Neural cell (in vitro differentiated cells): ENCODE measurements around the gene CLEC16A. TPM values are rescaled to one million over a fixed set of nuclear protein-coding genes. Genes with fewer than 3 reads are reported as not detected.
"Not testable (repeated sequence)": the region's sequence is repeated elsewhere in the genome, so short reads cannot be mapped to it uniquely, and the experiment has no call there.

ENCODE experiments used
- H2AFZ ChIP-seq: fragments of 200-600, 300-800 bp; sonication (generic), shearing (Covaris generic); 2 replicates; pipeline ENCODE4 v1.6.0; 2014; ENCODE audit warnings: low read depth, mild to moderate bottlenecking, antibody characterized with exemption, low read length, moderate library complexity
- H3F3A ChIP-seq: fragments of 200-600 bp; shearing (Covaris generic); 2 replicates; pipeline ENCODE4 v1.6.1; 2016; ENCODE audit warnings: mild to moderate bottlenecking, moderate library complexity, mixed read lengths, antibody characterized with exemption, low read length; ENCODE audit not compliant: insufficient read depth, poor library complexity, severe bottlenecking
- H3K27ac ChIP-seq: fragments of 200-600, 300-800 bp; sonication (generic), shearing (Covaris generic); 2 replicates; pipeline ENCODE4 v1.5.1; 2014; ENCODE audit warnings: mild to moderate bottlenecking, low read length, moderate library complexity
- H3K27me3 ChIP-seq: fragments of 300-800, 200-600 bp; sonication (generic), shearing (Covaris generic); 2 replicates; pipeline ENCODE4 v1.6.0; 2014; ENCODE audit warnings: mild to moderate bottlenecking, low read depth, low read length, moderate library complexity; ENCODE audit not compliant: insufficient read depth
- H3K36me3 ChIP-seq: fragments of 300-800, 200-600 bp; sonication (generic), shearing (Covaris generic); 2 replicates; pipeline ENCODE4 v1.5.1; 2014; ENCODE audit warnings: mild to moderate bottlenecking, antibody characterized with exemption, low read length, moderate library complexity; ENCODE audit not compliant: insufficient read depth
- H3K4me2 ChIP-seq: fragments of 300-800, 200-600 bp; sonication (generic), shearing (Covaris generic); 2 replicates; pipeline ENCODE4 v1.6.0; 2014; ENCODE audit warnings: mild to moderate bottlenecking, low read length
- H3K4me3 ChIP-seq: fragments of 300-800, 200-600 bp; sonication (generic), shearing (Covaris generic); 2 replicates; pipeline ENCODE4 v1.5.1; 2014; ENCODE audit warnings: mild to moderate bottlenecking, low read length, moderate library complexity
- H3K79me2 ChIP-seq: fragments of 200-600 bp; shearing (Covaris generic); replicated peaks from 2 replicates; pipeline ENCODE4 v1.6.0; 2014; ENCODE audit warnings: mild to moderate bottlenecking, low read length, moderate library complexity; ENCODE audit not compliant: insufficient read depth
- H3K9ac ChIP-seq: fragments of 300-800, 200-600 bp; sonication (generic), shearing (Covaris generic); 2 replicates; pipeline ENCODE4 v1.6.1; 2016; ENCODE audit warnings: mild to moderate bottlenecking, low read length, mixed read lengths
- H3K9me2 ChIP-seq: fragments of 200-600 bp; shearing (Covaris generic); 2 replicates; pipeline ENCODE4 v1.6.1; 2016; ENCODE audit warnings: mild to moderate bottlenecking, low read length, mixed read lengths; ENCODE audit not compliant: insufficient read depth
- H3K9me3 ChIP-seq: fragments of 200-600, 300-800 bp; sonication (generic), shearing (Covaris generic); 2 replicates; pipeline ENCODE4 v1.6.1; 2016; ENCODE audit warnings: mild to moderate bottlenecking, mixed run types, low read length, moderate library complexity, mixed read lengths
- H4K20me1 ChIP-seq: fragments of 200-600 bp; shearing (Covaris generic); 2 replicates; pipeline ENCODE4 v1.6.1; 2016; ENCODE audit warnings: mild to moderate bottlenecking, mixed run types; ENCODE audit not compliant: insufficient read depth
- CTCF ChIP-seq: fragments of 450-650 bp; IDR thresholded peaks from 2 replicates; pipeline ENCODE4 v1.5.1; 2014; ENCODE audit warnings: antibody characterized with exemption, mild to moderate bottlenecking, moderate library complexity; ENCODE audit not compliant: poor library complexity, severe bottlenecking
- EP300 ChIP-seq: fragments of 450-650 bp; conservative IDR thresholded peaks from 2 replicates; pipeline ENCODE4 v1.6.1; 2014; ENCODE audit warnings: antibody characterized with exemption, mild to moderate bottlenecking, moderate library complexity; ENCODE audit not compliant: poor library complexity, severe bottlenecking
- EZH2 ChIP-seq: fragments of 200-600, 300-800 bp; shearing (Covaris generic), sonication (generic); IDR thresholded peaks from 2 replicates; pipeline ENCODE4 v1.6.1; 2014; ENCODE audit warnings: antibody characterized with exemption, low read length, borderline replicate concordance, mild to moderate bottlenecking; ENCODE audit not compliant: insufficient read depth, poor library complexity, severe bottlenecking
- MXI1 ChIP-seq: fragments of 450-650 bp; conservative IDR thresholded peaks from 2 replicates; pipeline ENCODE4 v1.6.1; 2014; ENCODE audit warnings: antibody characterized with exemption, mild to moderate bottlenecking; ENCODE audit not compliant: poor library complexity, severe bottlenecking
- POLR2AphosphoS5 ChIP-seq: IDR thresholded peaks from 2 replicates; pipeline ENCODE4 v1.6.1; 2012
- RAD21 ChIP-seq: fragments of 450-650 bp; conservative IDR thresholded peaks from 2 replicates; pipeline ENCODE4 v1.6.1; 2014; ENCODE audit warnings: antibody characterized with exemption, mild to moderate bottlenecking, moderate library complexity
- REST ChIP-seq: IDR thresholded peaks from 2 replicates; pipeline ENCODE4 v1.6.1; 2012; ENCODE audit warnings: borderline replicate concordance
- SMC3 ChIP-seq: fragments of 450-650 bp; conservative IDR thresholded peaks from 2 replicates; pipeline ENCODE4 v1.6.1; 2014; ENCODE audit warnings: antibody characterized with exemption, mild to moderate bottlenecking, moderate library complexity; ENCODE audit not compliant: poor library complexity
- TAF1 ChIP-seq: IDR thresholded peaks from 2 replicates; pipeline ENCODE4 v1.6.1; 2012; ENCODE audit warnings: low read depth
- polyA plus RNA-seq: library from polyadenylated mRNA; depleted of rRNA; stranded (reverse); fragments of >200 nt; gene quantifications from 2 replicates; pipeline ENCODE4 v1.2.3, GENCODE V29; 2014

Gene CLEC16A
- polyA plus RNA-seq, 1 donor from 2014 or later, result 11.1 TPM

GRCh38 chr16:10965440-10966061 is 21.2 kb downstream of the CLEC16A start:
- TF ChIP-seq REST (no peak), SMC3 (no peak), RAD21 (no peak), POLR2AphosphoS5 (no peak), EZH2 (no peak), MXI1 (no peak), CTCF (no peak), EP300 (no peak), TAF1 (no peak)
- Histone ChIP-seq H2AFZ (no peak overlapping the region), H3K9me3 (no peaks in the 10 kb centered on the region), H3K36me3 (no peaks in the 10 kb centered on the region), H4K20me1 (no peaks in the 10 kb centered on the region), H3K27me3 (no peaks in the 10 kb centered on the region), H3F3A (no peaks in the 10 kb centered on the region), H3K79me2 (no peaks in the 10 kb centered on the region), H3K27ac (no peak overlapping the region), H3K4me2 (no peak overlapping the region), H3K4me3 (no peak overlapping the region), H3K9me2 (no peaks in the 10 kb centered on the region), H3K9ac (no peak overlapping the region)

GRCh38 chr16:10966129-10966528 is 21.8 kb downstream of the CLEC16A start:
- Histone ChIP-seq H4K20me1 (no peaks in the 10 kb centered on the region), H3K9me3 (no peaks in the 10 kb centered on the region), H3K4me3 (no peak overlapping the region), H3K9ac (no peak overlapping the region), H3K79me2 (no peaks in the 10 kb centered on the region), H3K4me2 (no peak overlapping the region), H3K36me3 (no peaks in the 10 kb centered on the region), H3K9me2 (no peaks in the 10 kb centered on the region), H3F3A (no peaks in the 10 kb centered on the region), H3K27me3 (no peaks in the 10 kb centered on the region), H2AFZ (no peak overlapping the region), H3K27ac (no peak overlapping the region)
- no peak for TF ChIP-seq SMC3
- no peak for TF ChIP-seq REST
- no peak for TF ChIP-seq RAD21
- no peak for TF ChIP-seq TAF1
- no peak for TF ChIP-seq EZH2
- no peak for TF ChIP-seq EP300
- TF ChIP-seq POLR2AphosphoS5, result no peak
- no peak for TF ChIP-seq CTCF
- TF ChIP-seq MXI1, result no peak

- H3K4me2 ChIP-seq, H3K79me2 ChIP-seq, H3K4me3 ChIP-seq, H2AFZ ChIP-seq, H4K20me1 ChIP-seq, H3K27ac ChIP-seq, H3F3A ChIP-seq, H3K9me2 ChIP-seq, H3K27me3 ChIP-seq, H3K36me3 ChIP-seq, H3K9ac ChIP-seq, H3K9me3 ChIP-seq: not testable (repeated sequence)
Measured at GRCh38 chr16:10966559-10966958, 22.2 kb downstream of the CLEC16A start.
